ENCODE measurements around the gene SOST. TPM values are rescaled to one million over a fixed set of nuclear protein-coding genes. Genes with fewer than 3 reads are reported as not detected.
"Not testable (repeated sequence)": the region's sequence is repeated elsewhere in the genome, so short reads cannot be mapped to it uniquely, and the experiment has no call there.

Gene SOST
- total RNA-seq, result not detected

DNA sequence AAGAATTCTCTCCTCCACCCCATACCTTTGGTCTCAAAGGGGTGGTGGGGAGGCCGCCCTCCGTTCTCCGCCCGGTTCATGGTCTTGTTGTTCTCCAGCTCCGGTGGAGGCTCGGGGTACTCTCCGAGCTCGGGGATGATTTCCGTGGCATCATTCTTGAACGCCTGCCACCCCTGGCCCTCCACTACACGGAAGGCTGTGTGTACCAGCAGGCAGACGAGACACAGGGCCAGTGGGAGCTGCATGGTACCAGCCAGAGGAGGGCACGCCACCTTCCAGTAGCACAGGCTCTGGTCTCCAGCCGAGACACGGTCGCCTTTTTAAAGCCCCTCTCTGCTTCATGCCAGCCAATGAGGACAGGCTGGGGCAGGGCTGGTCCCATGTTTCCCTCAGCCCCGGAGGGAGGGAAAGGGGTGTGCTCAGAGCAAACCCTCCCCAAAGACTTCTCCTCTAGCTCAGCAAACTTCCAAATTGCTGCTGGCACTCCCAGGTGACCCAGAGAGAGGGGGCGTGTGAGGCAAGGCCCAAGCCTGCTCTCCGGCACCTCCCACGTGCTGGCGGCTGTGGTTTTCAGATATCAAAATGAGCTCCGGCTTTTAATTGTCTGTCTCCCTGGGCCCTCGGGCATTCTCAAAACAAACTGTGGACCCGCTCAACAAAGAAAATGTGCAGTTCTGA, at the start of gene SOST:
Gene SOST, minus strand, starts transcription at position 295 of the 678 bp plus-strand sequence. Its CDS starts 50 bp downstream, at position 245.
- no peak for DNase-seq (ENCODE audit: low spot score in 2 of 2)
- no peak for FAIRE-seq

DNA sequence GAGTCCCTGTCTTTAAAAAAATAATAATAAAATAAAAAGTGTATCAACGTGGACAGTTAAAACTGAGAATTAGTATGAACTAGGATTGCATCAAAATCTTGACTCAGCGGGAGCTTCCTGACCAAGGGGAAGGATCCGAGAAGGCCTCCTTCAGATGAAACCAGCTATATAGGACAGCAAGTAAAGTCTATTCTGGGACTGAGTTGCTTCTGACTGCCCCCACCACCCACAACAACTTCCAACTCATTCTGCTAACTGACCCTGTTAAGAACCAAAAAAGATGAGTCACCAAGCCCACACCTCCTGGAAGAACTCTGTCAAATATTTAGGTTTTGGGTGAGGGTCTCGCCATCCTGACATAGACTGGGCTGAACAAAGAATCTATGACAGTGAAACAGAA, 49.5 kb upstream of the SOST start:
- DNase-seq (ENCODE audit: low spot score in 2 of 2), result no peak

GRCh38 chr17:43805117-43805516, 46.5 kb upstream of the SOST start:
- DNase-seq (ENCODE audit: low spot score in 2 of 2) (no peak), FAIRE-seq (no peak)

More for the DNA sequence above, 49.5 kb upstream of the SOST start:
- FAIRE-seq, result no peak

DNA sequence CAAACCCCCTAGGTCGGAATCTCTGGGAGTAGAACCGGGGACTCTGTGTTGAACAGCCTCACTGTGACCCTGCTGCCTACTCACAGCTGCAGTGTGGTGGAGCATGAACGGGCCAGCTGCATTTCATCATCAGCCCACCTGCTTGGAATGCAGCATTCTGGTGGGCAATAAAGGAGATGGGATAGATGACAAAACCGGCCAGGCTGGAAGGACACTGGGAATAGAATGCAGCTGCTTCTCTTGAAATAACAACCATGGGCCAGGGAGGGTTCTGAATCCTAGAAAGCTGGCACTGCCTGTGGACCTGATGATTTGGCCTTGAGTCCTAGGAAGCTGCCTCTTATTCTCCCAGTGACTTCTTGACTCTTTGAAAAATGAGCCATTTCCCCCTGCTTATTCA, 45.2 kb upstream of the SOST start:
- FAIRE-seq (no peak), DNase-seq (ENCODE audit: low spot score in 2 of 2) (no peak)

- DNase-seq (ENCODE audit: low spot score in 2 of 2) (no peak), FAIRE-seq (no peak)
Observed at GRCh38 chr17:43801844-43802243, 43.3 kb upstream of the SOST start.

DNA sequence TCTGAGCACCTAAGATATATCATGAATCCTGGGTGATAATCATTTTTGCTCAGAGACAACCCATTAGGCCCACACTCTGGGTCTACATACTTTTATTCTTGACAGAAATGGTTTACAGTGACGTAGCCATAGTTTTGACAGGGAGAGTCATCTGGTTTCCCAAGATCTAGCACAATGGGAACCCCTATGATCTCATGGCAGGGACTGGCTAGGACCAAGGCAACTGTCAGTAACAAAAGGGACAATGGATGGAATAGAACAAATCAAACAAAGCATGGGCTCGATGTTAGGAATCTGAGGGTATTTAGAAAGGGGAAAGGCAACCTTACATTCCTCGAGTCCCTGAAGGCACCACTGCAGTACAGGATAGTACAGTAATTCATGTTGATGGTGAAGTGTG, 42.1 kb upstream of the SOST start:
- DNase-seq (ENCODE audit: low spot score in 2 of 2) (no peak), FAIRE-seq (no peak)

DNA sequence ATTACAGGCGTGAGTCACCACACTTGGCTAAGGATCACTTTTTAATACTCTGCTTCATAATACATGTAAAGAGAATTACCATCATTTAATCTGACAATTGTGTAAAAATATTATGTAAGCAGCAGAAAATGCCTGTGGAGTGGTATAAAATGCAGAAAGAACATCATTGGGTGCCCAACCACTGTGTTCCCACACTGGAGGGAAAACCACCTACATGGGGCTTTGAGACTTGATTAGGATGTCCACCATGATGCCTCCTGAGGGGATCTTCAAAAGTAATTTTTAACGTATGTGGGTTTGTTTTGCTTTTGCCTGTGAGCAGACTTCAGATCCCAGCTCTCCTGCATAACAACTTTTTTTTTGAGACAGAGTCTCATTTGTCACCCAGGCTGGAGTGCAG, 40.5 kb upstream of the SOST start:
- no peak for FAIRE-seq
- no peak for DNase-seq (ENCODE audit: low spot score in 2 of 2)

- DNase-seq (ENCODE audit: low spot score in 2 of 2); FAIRE-seq: not testable (repeated sequence)
Observed at GRCh38 chr17:43798024-43798423, 39.4 kb upstream of the SOST start.

- not testable (repeated sequence) for DNase-seq (ENCODE audit: low spot score in 2 of 2); FAIRE-seq
Observed at GRCh38 chr17:43792668-43793067, 34.1 kb upstream of the SOST start.

DNA sequence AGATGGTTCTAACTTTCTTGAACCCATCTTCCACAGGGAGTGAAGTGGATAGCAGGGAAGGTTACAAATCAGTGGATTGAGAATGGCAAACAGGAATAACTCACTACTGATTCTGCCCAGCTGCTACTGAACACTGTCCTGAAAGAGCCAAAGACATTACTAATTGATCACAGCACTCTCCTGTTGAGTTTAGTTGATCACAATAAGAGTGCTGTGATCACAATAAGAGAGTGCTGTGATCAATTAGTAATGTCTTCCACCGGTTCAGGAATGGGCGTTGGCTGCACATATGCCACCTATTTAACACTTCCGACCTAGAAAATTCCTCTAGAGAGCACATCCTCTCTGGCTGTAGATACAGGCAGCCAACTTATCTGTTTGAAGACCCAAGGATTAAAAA, 33.0 kb upstream of the SOST start:
- no peak for DNase-seq (ENCODE audit: low spot score in 2 of 2)
- no peak for FAIRE-seq

DNA sequence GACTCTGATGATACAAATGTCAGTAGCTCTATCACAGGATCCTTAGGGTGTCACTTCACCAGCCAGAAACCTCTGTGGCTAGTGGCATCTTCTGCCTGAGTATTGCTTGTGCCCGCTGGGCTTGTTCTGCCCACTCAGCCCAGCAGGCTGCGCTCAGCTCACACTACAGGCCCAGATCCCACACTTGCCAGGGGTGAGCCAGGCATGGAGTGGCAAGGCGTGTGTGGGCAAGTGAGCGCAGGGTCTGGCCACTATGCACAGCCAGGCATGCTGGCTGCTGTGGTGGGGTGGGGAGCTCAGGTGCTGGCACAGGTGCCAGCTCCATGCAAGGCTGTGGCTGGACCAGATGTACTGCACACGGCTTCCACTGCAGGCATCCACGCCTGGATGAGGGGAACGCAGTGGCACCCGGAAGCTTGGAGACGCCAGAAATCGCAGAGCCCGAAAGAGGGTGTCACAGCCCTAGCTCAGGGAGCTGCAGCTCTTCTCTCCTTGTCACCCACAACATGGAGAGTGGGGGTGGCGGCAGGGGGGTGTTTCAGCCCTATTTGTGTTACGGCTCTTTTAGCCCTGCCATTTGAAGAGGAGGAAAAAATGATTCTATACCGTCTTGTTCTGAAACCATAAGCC, 31.8 kb upstream of the SOST start:
- no peak for FAIRE-seq
- no peak for DNase-seq (ENCODE audit: low spot score in 2 of 2)

GRCh38 chr17:43789482-43789881, 30.9 kb upstream of the SOST start:
- FAIRE-seq (no peak), DNase-seq (ENCODE audit: low spot score in 2 of 2) (no peak)

DNA sequence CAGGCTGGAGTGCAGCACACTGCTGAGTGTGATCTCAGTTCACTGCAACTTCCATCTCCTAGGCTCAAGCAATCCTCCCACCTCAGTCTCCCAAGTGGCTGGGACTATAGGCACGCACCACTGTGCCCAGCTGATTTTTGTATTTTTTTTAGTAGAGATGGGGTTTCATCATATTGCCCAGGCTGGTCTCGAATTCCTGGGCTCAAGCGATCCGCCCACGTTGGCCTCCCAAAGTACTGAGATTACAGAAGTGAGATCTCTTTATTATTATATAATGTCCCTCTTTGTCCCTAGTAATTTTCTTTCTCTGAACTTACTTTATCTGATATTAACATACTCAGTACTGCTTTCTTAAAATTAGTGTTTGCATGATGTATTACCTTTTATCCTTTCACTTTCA, 29.9 kb upstream of the SOST start:
- DNase-seq (ENCODE audit: low spot score in 2 of 2), result no peak
- FAIRE-seq, result no peak

GRCh38 chr17:43787728-43788127, 29.1 kb upstream of the SOST start:
- no peak for DNase-seq (ENCODE audit: low spot score in 2 of 2)
- FAIRE-seq, result no peak

GRCh38 chr17:43784628-43785101, 26.1 kb upstream of the SOST start:
- FAIRE-seq, result no peak
- no peak for DNase-seq (ENCODE audit: low spot score in 2 of 2)

GRCh38 chr17:43784068-43784467, 25.5 kb upstream of the SOST start:
- DNase-seq (ENCODE audit: low spot score in 2 of 2) (no peak), FAIRE-seq (no peak)

DNA sequence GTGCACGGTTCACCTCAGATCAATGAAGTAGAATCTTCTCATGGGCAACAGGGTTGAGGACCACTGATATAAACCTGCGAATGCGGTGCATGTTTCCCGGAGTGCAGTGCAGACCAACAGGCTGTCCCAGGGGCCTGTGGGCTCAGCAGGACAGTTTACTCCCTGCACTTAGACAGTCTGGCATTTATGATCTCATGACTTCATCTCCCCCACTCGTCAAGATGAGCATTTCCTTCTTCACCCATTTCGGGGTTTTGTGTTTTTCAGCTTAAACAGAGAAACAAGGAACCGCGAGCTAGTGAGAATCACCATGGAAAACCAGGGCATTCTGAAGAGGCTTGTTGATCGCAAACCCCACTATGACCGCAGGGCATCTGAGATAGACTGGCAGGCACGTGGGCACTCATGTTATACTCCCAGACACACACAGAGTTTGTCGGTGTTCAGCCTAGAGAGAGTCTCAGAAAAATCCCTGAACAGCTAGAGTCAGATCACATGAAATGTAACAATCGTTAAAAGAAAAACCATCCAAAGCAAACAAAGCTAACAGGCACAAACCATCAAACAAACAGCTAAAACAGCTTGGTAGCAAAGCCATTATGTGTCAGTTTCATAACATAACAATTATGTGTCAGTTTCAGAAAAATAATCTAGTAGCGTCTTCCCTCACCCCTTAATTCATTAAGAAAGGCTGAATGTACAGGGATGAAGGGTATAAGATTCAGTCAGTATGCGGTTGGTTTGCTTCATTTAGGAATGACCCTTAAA, 24.5 kb upstream of the SOST start:
- no peak for FAIRE-seq

GRCh38 chr17:43780135-43780534, 21.5 kb upstream of the SOST start, which contains the start of gene CFAP97D1:
CFAP97D1 (plus strand) TSS chr17:43780435; CDS start chr17:43780463, 28 bp downstream.
- no peak for FAIRE-seq
- DNase-seq (ENCODE audit: low spot score in 2 of 2), result no peak

More for the DNA sequence above, 24.5 kb upstream of the SOST start:
- DNase-seq (ENCODE audit: low spot score in 2 of 2), result no peak

DNA sequence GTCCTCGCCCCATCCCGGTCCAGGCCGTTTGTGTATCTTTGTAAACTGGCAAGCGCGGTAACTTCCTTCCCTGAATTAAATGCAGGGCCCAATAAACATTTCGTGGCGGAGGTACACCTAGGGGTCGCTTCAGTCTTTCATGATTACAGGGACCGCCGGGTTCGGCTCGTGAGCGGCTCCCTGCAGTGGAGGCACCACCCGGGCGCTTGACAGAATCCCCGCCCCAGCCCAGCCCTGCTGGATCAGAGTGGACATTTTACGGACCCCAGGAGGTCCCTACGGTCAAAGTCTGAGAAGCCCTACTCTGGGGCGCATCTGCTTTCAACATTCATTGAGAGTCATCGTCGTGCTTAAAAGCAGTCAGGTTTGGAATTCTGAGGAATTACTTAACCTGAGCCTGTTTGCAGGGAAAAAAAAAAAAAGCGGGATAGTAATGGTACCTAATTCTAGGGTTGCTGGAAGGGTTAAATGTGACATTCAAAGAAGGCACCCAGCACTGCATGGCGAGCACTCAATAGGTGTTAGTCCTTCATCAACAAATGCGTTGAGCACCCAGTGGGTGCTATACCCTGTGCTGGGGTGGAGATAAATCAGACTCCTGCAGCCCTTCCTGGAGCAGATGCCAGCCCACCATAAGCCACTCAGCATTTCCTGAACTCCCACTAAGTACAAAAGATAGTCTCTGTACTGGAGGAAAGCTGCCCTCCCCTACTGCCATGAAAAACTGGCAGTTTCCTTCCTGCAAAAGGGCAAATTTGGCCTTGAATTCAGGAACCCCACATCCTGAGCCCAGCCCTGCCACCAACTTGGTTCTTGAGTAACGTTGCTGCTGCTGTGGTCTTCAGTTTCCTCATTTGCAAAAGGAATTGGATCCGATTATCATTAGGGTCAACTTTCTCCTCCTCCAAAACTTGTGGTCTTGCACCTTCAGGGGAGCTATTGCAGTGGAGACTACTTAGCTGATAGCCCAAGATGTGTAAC, 20.8 kb upstream of the SOST start:
- FAIRE-seq (no peak), DNase-seq (ENCODE audit: low spot score in 2 of 2) (no peak)
